Loucy (cell line): ENCODE data around the gene TENT4A.
"Not testable (repeated sequence)": the region's sequence is repeated elsewhere in the genome, so short reads cannot be mapped to it uniquely, and the experiment has no call there.

Experiments used
- H2AFZ ChIP-seq: fragments of 200-600 bp; sonication (generic); 2 replicates; pipeline ENCODE4 v1.6.0; 2016; ENCODE audit warnings: antibody characterized with exemption, mild to moderate bottlenecking, low read length, moderate library complexity
- H3F3A ChIP-seq: fragments of 200-600 bp; 2 replicates; pipeline ENCODE4 v1.6.0; 2016; ENCODE audit warnings: antibody characterized with exemption, low read depth, mild to moderate bottlenecking
- H3K27me3 ChIP-seq: fragments of 200-600 bp; sonication (generic); 2 replicates; pipeline ENCODE4 v1.6.1; 2014; ENCODE audit warnings: low read length, mild to moderate bottlenecking; ENCODE audit not compliant: insufficient read depth, poor library complexity, severe bottlenecking
- H3K36me3 ChIP-seq: fragments of 200-600 bp; sonication (generic); 2 replicates; pipeline ENCODE4 v1.6.1; 2016; ENCODE audit warnings: low read length; ENCODE audit not compliant: insufficient read depth
- H3K4me1 ChIP-seq: fragments of 200-600 bp; sonication (generic); 2 replicates; pipeline ENCODE4 v1.5.1; 2014; ENCODE audit warnings: low read length, mild to moderate bottlenecking; ENCODE audit not compliant: insufficient read depth, poor library complexity, severe bottlenecking
- H3K4me2 ChIP-seq: fragments of 200-600 bp; sonication (generic); 2 replicates; pipeline ENCODE4 v1.6.0; 2014; ENCODE audit warnings: antibody characterized with exemption, low read length, low read depth, mild to moderate bottlenecking; ENCODE audit not compliant: poor library complexity, severe bottlenecking
- H3K4me3 ChIP-seq: fragments of 200-600 bp; sonication (generic); 2 replicates; pipeline ENCODE4 v1.5.1; 2014; ENCODE audit warnings: low read length, mild to moderate bottlenecking, mixed read lengths; ENCODE audit not compliant: poor library complexity, severe bottlenecking
- H3K79me2 ChIP-seq: fragments of 200-600 bp; sonication (generic); 2 replicates; pipeline ENCODE4 v1.6.1; 2014; ENCODE audit warnings: low read length; ENCODE audit not compliant: insufficient read depth
- H3K9ac ChIP-seq: fragments of 200-600 bp; sonication (generic); 2 replicates; pipeline ENCODE4 v1.6.0; 2014; ENCODE audit warnings: mild to moderate bottlenecking, low read depth, low read length, moderate library complexity; ENCODE audit not compliant: poor library complexity, severe bottlenecking
- H3K9me2 ChIP-seq: fragments of 200-600 bp; sonication (generic); replicated peaks from 2 replicates; pipeline ENCODE4 v1.6.1; 2016; ENCODE audit warnings: low read depth, low read length, mixed read lengths
- H3K9me3 ChIP-seq: fragments of 200-600 bp; sonication (generic); 2 replicates; pipeline ENCODE4 v1.6.1; 2014; ENCODE audit warnings: mild to moderate bottlenecking, antibody characterized with exemption, low read length, low read depth; ENCODE audit not compliant: insufficient read depth
- H4K20me1 ChIP-seq: fragments of 200-600 bp; sonication (generic); 2 replicates; pipeline ENCODE4 v1.6.0; 2014; ENCODE audit warnings: antibody characterized with exemption, low read length, mild to moderate bottlenecking; ENCODE audit not compliant: insufficient read depth, poor library complexity, severe bottlenecking
- EZH2phosphoT487 ChIP-seq: fragments of 200-600 bp; IDR thresholded peaks from 2 replicates; pipeline ENCODE4 v1.6.1; 2018; ENCODE audit warnings: antibody characterized with exemption, mild to moderate bottlenecking, moderate library complexity, borderline replicate concordance
- TF ChIP-seq, protein P1 (sequence below): fragments of 200-600 bp; sonication (generic); conservative IDR thresholded peaks from 2 replicates; pipeline ENCODE4 v1.5.1; 2014; ENCODE audit warnings: mild to moderate bottlenecking, antibody characterized with exemption, low read length

TENT4A gene

DNA sequence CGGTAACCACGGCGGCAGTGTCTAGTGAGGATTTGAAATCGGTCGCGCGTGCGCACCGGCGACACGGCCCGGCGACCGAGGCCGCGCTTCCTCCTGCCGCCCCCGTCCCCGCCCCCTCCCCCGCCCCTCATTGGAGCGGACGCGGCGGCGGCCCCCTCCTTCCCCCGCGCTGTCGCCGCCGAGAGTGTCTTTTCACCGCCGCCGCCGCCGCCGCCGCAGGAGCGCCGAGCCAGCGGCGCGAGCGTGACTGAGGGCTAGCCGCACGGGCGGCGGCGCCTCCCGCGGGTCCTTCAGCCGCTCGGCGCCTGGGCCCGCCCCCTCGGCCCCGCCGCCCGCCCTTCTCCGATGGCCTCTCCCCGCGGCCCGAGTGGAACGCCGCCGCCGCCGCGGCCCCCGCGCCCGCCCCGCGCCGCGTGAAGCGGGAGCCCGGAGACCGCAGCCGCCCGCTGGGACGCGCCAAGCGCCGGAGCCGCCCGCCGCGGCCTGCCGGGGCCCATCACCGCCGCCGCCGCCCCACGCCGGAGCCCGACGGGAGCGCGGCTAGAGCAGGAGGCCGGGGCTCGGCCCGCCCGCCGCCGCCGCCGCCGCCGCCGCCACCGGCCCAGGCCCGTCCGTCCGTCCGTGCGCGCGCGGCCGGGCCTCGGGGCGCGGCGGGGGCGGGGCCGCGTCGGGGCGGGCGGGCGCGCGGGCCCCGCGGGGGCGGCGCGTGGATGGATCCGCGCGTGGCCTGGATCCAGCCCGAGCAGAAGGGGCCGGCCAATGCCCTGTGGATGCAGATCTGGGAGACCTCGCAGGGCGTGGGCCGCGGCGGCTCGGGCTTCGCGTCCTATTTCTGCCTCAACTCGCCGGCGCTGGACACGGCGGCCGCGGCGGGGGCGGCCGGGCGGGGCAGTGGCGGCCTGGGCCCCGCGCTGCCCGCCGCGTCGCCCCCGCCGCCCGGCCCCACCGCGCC is at the start of gene TENT4A:
Gene TENT4A, plus strand, starts transcription at position 159 of the 952 bp plus-strand sequence. Its CDS starts 552 bp downstream, at position 711.
- H3F3A ChIP-seq, result no peaks in the 10 kb centered on the region
- peak within 1 kb of the TSS; percentile 98 for H3K4me2 ChIP-seq
- H3K9me2 ChIP-seq, result no peaks in the 10 kb centered on the region
- H3K9me3 ChIP-seq, result no peaks in the 10 kb centered on the region
- peaks cover 48% of the 10 kb centered on the region for H3K4me1 ChIP-seq
- peaks cover 2% of the 10 kb centered on the region; the same call in 1 of the 2 replicates for H3K36me3 ChIP-seq
- peaks cover 45% of the 10 kb centered on the region for H3K79me2 ChIP-seq
- H3K9ac ChIP-seq, result peak within 1 kb of the TSS; percentile 86
- peaks cover 42% of the 10 kb centered on the region for H4K20me1 ChIP-seq
- TF ChIP-seq, protein P1, sequence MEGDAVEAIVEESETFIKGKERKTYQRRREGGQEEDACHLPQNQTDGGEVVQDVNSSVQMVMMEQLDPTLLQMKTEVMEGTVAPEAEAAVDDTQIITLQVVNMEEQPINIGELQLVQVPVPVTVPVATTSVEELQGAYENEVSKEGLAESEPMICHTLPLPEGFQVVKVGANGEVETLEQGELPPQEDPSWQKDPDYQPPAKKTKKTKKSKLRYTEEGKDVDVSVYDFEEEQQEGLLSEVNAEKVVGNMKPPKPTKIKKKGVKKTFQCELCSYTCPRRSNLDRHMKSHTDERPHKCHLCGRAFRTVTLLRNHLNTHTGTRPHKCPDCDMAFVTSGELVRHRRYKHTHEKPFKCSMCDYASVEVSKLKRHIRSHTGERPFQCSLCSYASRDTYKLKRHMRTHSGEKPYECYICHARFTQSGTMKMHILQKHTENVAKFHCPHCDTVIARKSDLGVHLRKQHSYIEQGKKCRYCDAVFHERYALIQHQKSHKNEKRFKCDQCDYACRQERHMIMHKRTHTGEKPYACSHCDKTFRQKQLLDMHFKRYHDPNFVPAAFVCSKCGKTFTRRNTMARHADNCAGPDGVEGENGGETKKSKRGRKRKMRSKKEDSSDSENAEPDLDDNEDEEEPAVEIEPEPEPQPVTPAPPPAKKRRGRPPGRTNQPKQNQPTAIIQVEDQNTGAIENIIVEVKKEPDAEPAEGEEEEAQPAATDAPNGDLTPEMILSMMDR, result no peak
- no peak for TF ChIP-seq EZH2phosphoT487
- no peaks in the 10 kb centered on the region for H3K27me3 ChIP-seq
- H2AFZ ChIP-seq, result peak within 1 kb of the TSS; percentile 92
- peak within 1 kb of the TSS; percentile 93 for H3K4me3 ChIP-seq

GRCh38 chr5:6666762-6667161 is 46.5 kb upstream of the TENT4A start:
- no peak overlapping the region for H3K4me3 ChIP-seq
- no peaks in the 10 kb centered on the region for H3K9me2 ChIP-seq
- H3K9me3 ChIP-seq, result no peaks in the 10 kb centered on the region
- H3K36me3 ChIP-seq, result no peaks in the 10 kb centered on the region
- no peaks in the 10 kb centered on the region for H3K4me1 ChIP-seq
- no peaks in the 10 kb centered on the region for H3K27me3 ChIP-seq
- H3K9ac ChIP-seq, result no peak overlapping the region
- TF ChIP-seq, protein P1, result no peak
- TF ChIP-seq EZH2phosphoT487, result no peak
- no peaks in the 10 kb centered on the region for H4K20me1 ChIP-seq
- no peaks in the 10 kb centered on the region for H3F3A ChIP-seq
- no peak overlapping the region for H3K4me2 ChIP-seq
- no peaks in the 10 kb centered on the region for H3K79me2 ChIP-seq
- H2AFZ ChIP-seq, result no peak overlapping the region

DNA sequence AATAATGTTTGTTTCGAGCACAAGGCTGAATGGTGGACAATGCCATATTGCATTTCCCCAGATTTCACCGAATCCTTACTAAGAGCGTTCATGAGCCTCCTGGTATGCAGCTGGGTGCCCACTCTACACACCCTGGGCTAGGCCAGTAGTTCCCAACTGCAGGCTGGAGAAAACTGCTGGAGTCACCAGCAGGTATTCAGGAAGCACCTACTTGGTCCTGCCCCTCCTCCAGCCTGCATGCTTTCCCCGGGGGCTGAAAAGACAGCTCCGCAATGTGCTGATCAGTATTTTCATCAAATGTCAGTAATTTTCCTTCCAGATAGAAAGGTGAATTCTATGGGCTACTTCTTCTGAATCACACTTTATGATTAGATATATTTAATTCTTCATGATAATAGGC is 45.6 kb upstream of the TENT4A start:
- H3K4me2 ChIP-seq, result no peak overlapping the region
- no peaks in the 10 kb centered on the region for H3K36me3 ChIP-seq
- no peak overlapping the region for H3K9ac ChIP-seq
- H3F3A ChIP-seq, result no peaks in the 10 kb centered on the region
- no peak for TF ChIP-seq EZH2phosphoT487
- TF ChIP-seq, protein P1, result no peak
- no peaks in the 10 kb centered on the region for H3K4me1 ChIP-seq
- H3K27me3 ChIP-seq, result no peaks in the 10 kb centered on the region
- H3K9me3 ChIP-seq, result no peaks in the 10 kb centered on the region
- no peaks in the 10 kb centered on the region for H3K9me2 ChIP-seq
- no peaks in the 10 kb centered on the region for H4K20me1 ChIP-seq
- H3K4me3 ChIP-seq, result no peak overlapping the region
- no peak overlapping the region for H2AFZ ChIP-seq
- H3K79me2 ChIP-seq, result no peaks in the 10 kb centered on the region

- H3K9me2 ChIP-seq, result not testable (repeated sequence)
These were observed 44.5 kb upstream of the TENT4A start for GRCh38 chr5:6668717-6669116.

More at GRCh38 chr5:6668717-6669116, 44.5 kb upstream of the TENT4A start:
- H3K4me2 ChIP-seq, H3K4me3 ChIP-seq, H3K36me3 ChIP-seq, H3F3A ChIP-seq, H3K9me3 ChIP-seq, H3K9ac ChIP-seq, H4K20me1 ChIP-seq, H2AFZ ChIP-seq, H3K27me3 ChIP-seq, H3K79me2 ChIP-seq, H3K4me1 ChIP-seq: not testable (repeated sequence)
